Astrocyte of the cerebellum (primary cell): Measurements from ENCODE around the gene S100A14.

Experiments used
- DNase-seq: peaks from one replicate; pipeline ENCODE4 v3.0.0-alpha.2; 2011; ENCODE audit warnings: low read depth
- H3K4me3 ChIP-seq: 2 replicates; pipeline ENCODE4 v1.5.1; 2011; ENCODE audit warnings: mild to moderate bottlenecking, low read depth, low read length, moderate library complexity
- CTCF ChIP-seq: IDR thresholded peaks from 2 replicates; pipeline ENCODE4 v1.5.1; 2012; ENCODE audit warnings: low read length, low read depth, moderate library complexity, mild to moderate bottlenecking; ENCODE audit errors: missing control alignments
- in situ Hi-C: cut with HindIII; loops from 2 replicates; pipeline ENCODE4 v1.10.0; 2017; ENCODE audit warnings: low sequenced_read_pairs

S100A14 gene

GRCh38 chr1:153626904-153627714 is 11.0 kb upstream of the S100A14 start, which contains the start of gene S100A13:
S100A13 (minus strand) TSS chr1:153627505; CDS start chr1:153626472, 1,033 bp downstream.
- in situ Hi-C loops: no loop called here
- peak; percentile 76 for TF ChIP-seq CTCF
- peak within 1 kb of the TSS; percentile 59 for H3K4me3 ChIP-seq
- peak; percentile 93 for DNase-seq

- no peak for TF ChIP-seq CTCF
- H3K4me3 ChIP-seq: peak overlapping the region; percentile 59
- DNase-seq: no peak
- in situ Hi-C loops: no loop called here
Measured at GRCh38 chr1:153626477-153626903, 10.4 kb upstream of the S100A14 start.

- DNase-seq: no peak
- peak overlapping the region; percentile 4 for H3K4me3 ChIP-seq
- TF ChIP-seq CTCF: no peak
- in situ Hi-C loops: no loop called here
Measured at GRCh38 chr1:153624965-153625611, 9.0 kb upstream of the S100A14 start.

GRCh38 chr1:153623101-153623500 is 7.0 kb upstream of the S100A14 start:
- TF ChIP-seq CTCF: no peak
- in situ Hi-C loops: no loop called here
- no peak for DNase-seq
- H3K4me3 ChIP-seq: no peak overlapping the region

- H3K4me3 ChIP-seq: no peak overlapping the region
- TF ChIP-seq CTCF: no peak
- in situ Hi-C loops: no loop called here
- DNase-seq: no peak
Measured at GRCh38 chr1:153619171-153619570, 3.0 kb upstream of the S100A14 start.

- DNase-seq: no peak
- no peak for TF ChIP-seq CTCF
- no peak overlapping the region for H3K4me3 ChIP-seq
- in situ Hi-C loops: no loop called here
Measured at GRCh38 chr1:153617663-153618062, 1.5 kb upstream of the S100A14 start.
